ENCODE measurements around the gene HOXD10.

The HOXD10 gene

GRCh38 chr2:176081837-176082524, 34.6 kb upstream of the HOXD10 start:
- DNase-seq (ENCODE audit: low read depth, low spot score): no peak
- no peak overlapping the region for H3K4me3 ChIP-seq (ENCODE audit: low read length)

GRCh38 chr2:176082525-176082823, 34.1 kb upstream of the HOXD10 start:
- H3K4me3 ChIP-seq (ENCODE audit: low read length): no peak overlapping the region
- no peak for DNase-seq (ENCODE audit: low read depth, low spot score)

GRCh38 chr2:176082824-176083751, 33.5 kb upstream of the HOXD10 start:
- DNase-seq (ENCODE audit: low read depth, low spot score): no peak
- no peak overlapping the region for H3K4me3 ChIP-seq (ENCODE audit: low read length)

GRCh38 chr2:176083796-176084261, 32.7 kb upstream of the HOXD10 start, which contains the start of gene EVX2:
TSS of gene EVX2 (minus strand) at chr2:176083962. CDS start at chr2:176083776, 186 bp downstream.
- H3K4me3 ChIP-seq (ENCODE audit: low read length): no peak within 1 kb of the TSS

GRCh38 chr2:176084611-176085119, 31.9 kb upstream of the HOXD10 start:
- no peak for DNase-seq (ENCODE audit: low read depth, low spot score)
- no peak overlapping the region for H3K4me3 ChIP-seq (ENCODE audit: low read length)

More at GRCh38 chr2:176083796-176084261, 32.7 kb upstream of the HOXD10 start, which contains the start of gene EVX2:
- no peak for DNase-seq (ENCODE audit: low read depth, low spot score)

GRCh38 chr2:176085120-176085788, 31.3 kb upstream of the HOXD10 start:
- DNase-seq (ENCODE audit: low read depth, low spot score): no peak
- no peak overlapping the region for H3K4me3 ChIP-seq (ENCODE audit: low read length)

- no peak overlapping the region for H3K4me3 ChIP-seq (ENCODE audit: low read length)
- no peak for DNase-seq (ENCODE audit: low read depth, low spot score)
These were observed 30.5 kb upstream of the HOXD10 start for GRCh38 chr2:176085861-176086771.

GRCh38 chr2:176087330-176088047, 29.1 kb upstream of the HOXD10 start:
- no peak for DNase-seq (ENCODE audit: low read depth, low spot score)
- H3K4me3 ChIP-seq (ENCODE audit: low read length): no peak overlapping the region

GRCh38 chr2:176088048-176088936, 28.3 kb upstream of the HOXD10 start:
- no peak for DNase-seq (ENCODE audit: low read depth, low spot score)
- H3K4me3 ChIP-seq (ENCODE audit: low read length): peak overlapping the region; percentile 27

- DNase-seq (ENCODE audit: low read depth, low spot score): no peak
- H3K4me3 ChIP-seq (ENCODE audit: low read length): no peak overlapping the region
These were observed 27.4 kb upstream of the HOXD10 start for GRCh38 chr2:176088937-176089842.

- no peak overlapping the region for H3K4me3 ChIP-seq (ENCODE audit: low read length)
- DNase-seq (ENCODE audit: low read depth, low spot score): no peak
These were observed 26.7 kb upstream of the HOXD10 start for GRCh38 chr2:176089843-176090395.

- H3K4me3 ChIP-seq (ENCODE audit: low read length): no peak overlapping the region
- no peak for DNase-seq (ENCODE audit: low read depth, low spot score)
These were observed 25.7 kb upstream of the HOXD10 start for GRCh38 chr2:176090862-176091261.

- no peak overlapping the region for H3K4me3 ChIP-seq (ENCODE audit: low read length)
- no peak for DNase-seq (ENCODE audit: low read depth, low spot score)
These were observed 25.0 kb upstream of the HOXD10 start for GRCh38 chr2:176091329-176092258.

- no peak for DNase-seq (ENCODE audit: low read depth, low spot score)
- peak within 1 kb of the TSS; percentile 55 for H3K4me3 ChIP-seq (ENCODE audit: low read length)
These were observed 24.1 kb upstream of the HOXD10 start, which contains the start of gene HOXD13 for GRCh38 chr2:176092270-176093144. TSS of gene HOXD13 (plus strand) at chr2:176092721. CDS start at chr2:176092891, 170 bp downstream.

Measured in Jurkat, Clone E6-1 (cell line).